Immature natural killer cell (primary cell): ENCODE measurements around the gene METTL21A. TPM values are rescaled to one million over a fixed set of nuclear protein-coding genes. Genes with fewer than 3 reads are reported as not detected.

ENCODE experiments used
- DNase-seq, 3 donors: peaks; one replicate each; pipeline ENCODE4 v3.0.0; 2022; ENCODE audit warnings: mixed read lengths in 1 of 3
- H3K27ac Mint-ChIP-seq, 6 donors: one replicate each; pipeline ENCODE4 v1.8.0; 2020; ENCODE audit warnings: mixed read lengths in 6 of 6, mild to moderate bottlenecking in 5 of 6, inconsistent platforms in 4 of 6, moderate library complexity in 3 of 6
- H3K27me3 Mint-ChIP-seq, 3 donors: one replicate each; pipeline ENCODE4 v1.8.0; 2020 to 2021; ENCODE audit warnings: low read depth in 3 of 3, mild to moderate bottlenecking in 3 of 3, mixed read lengths in 3 of 3, moderate library complexity in 3 of 3, inconsistent platforms in 1 of 3
- H3K36me3 Mint-ChIP-seq, 3 donors: one replicate each; pipeline ENCODE4 v1.8.0; 2020; ENCODE audit warnings: mixed read lengths in 3 of 3, inconsistent platforms in 2 of 3, mild to moderate bottlenecking in 2 of 3
- H3K4me1 Mint-ChIP-seq, 2 donors: one replicate each; pipeline ENCODE4 v1.8.0; 2020; ENCODE audit warnings: inconsistent platforms in 2 of 2, mild to moderate bottlenecking in 2 of 2, mixed read lengths in 2 of 2, moderate library complexity in 1 of 2
- H3K4me3 Mint-ChIP-seq, 5 donors: one replicate each; pipeline ENCODE4 v1.8.0; 2020; ENCODE audit warnings: mild to moderate bottlenecking in 5 of 5, mixed read lengths in 5 of 5, inconsistent platforms in 3 of 5, moderate library complexity in 3 of 5
- H3K9me3 Mint-ChIP-seq, 6 donors: one replicate each; pipeline ENCODE4 v1.8.0; 2020; ENCODE audit warnings: mild to moderate bottlenecking in 6 of 6, mixed read lengths in 6 of 6, inconsistent platforms in 4 of 6, moderate library complexity in 3 of 6
- polyA plus RNA-seq, 3 donors: library from polyadenylated mRNA; unstranded; fragments of 300-500 nt; fragmentation: Illumina TruSeq; gene quantifications; one replicate each; pipeline ENCODE4 v1.2.3, GENCODE V29; 2021

The METTL21A gene
- polyA plus RNA-seq, 3 donors from 2014 or later: 24.5 to 33.1 (median 24.6) TPM

DNA sequence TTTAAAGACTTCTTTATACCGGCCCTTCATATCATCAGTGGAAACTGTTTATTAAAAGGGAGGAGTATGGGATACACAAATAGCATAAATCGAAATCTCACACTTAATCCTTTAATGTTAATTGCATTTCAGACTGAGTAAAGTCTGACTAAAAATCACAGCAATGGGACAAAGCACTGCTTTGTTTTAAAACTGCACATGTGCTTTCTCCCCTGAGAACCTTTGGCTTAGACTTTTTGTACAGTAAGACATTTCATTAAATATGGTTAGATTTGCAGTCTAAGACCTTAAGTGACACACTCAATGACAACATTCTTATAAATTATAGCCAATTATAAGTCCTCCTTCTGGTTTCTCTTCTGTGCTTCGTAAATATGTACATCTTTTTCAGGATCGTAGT, 12.5 kb downstream of the METTL21A start:
- H3K27me3 Mint-ChIP-seq: peaks cover 2% of the 10 kb centered on the region in 3 donors
- peaks cover 13 to 26% (median 26%) of the 10 kb centered on the region in 3 donors for H3K36me3 Mint-ChIP-seq
- no peak overlapping the region for H3K27ac Mint-ChIP-seq
- H3K4me3 Mint-ChIP-seq: no peak overlapping the region
- H3K4me1 Mint-ChIP-seq: peaks cover 3 to 4% of the 10 kb centered on the region in 2 donors
- H3K9me3 Mint-ChIP-seq: no peaks in the 10 kb centered on the region
- no peak for DNase-seq

DNA sequence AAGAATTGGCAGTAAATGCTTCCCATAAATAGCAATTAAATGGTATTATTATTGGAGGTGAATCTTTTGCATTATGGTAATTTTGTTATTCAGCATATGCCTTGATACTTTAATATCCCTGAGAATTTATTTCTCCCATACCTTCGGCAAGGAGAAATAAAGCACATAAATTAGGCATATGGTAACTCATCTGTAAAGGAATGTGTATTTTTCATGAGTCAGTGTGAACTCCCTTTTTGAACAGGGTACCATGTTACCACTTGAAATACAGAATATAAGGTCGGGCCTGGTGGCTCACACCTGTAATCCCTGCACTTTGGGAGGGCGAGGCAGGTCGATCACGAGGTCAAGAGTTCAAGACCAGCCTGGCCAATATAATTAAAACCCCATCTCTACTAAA, 18.4 kb downstream of the METTL21A start:
- peaks cover 5 to 31% of the 10 kb centered on the region in 2 donors for H3K4me1 Mint-ChIP-seq
- peaks cover 0 to 8% (median 0%) of the 10 kb centered on the region in 3 donors for H3K36me3 Mint-ChIP-seq
- H3K27me3 Mint-ChIP-seq: peaks cover 0 to 2% (median 0%) of the 10 kb centered on the region in 3 donors
- H3K4me3 Mint-ChIP-seq: no peak overlapping the region
- no peaks in the 10 kb centered on the region for H3K9me3 Mint-ChIP-seq
- DNase-seq: no peak
- H3K27ac Mint-ChIP-seq: no peak overlapping the region

- no peak for DNase-seq
- Mint-ChIP-seq H3K4me3 (no peak overlapping the region), H3K4me1 (peaks cover 5 to 34% of the 10 kb centered on the region in 2 donors), H3K27ac (no peak overlapping the region), H3K36me3 (peaks cover 0 to 8% (median 0%) of the 10 kb centered on the region in 3 donors), H3K27me3 (peaks cover 0 to 2% (median 0%) of the 10 kb centered on the region in 3 donors), H3K9me3 (no peaks in the 10 kb centered on the region)
Observed at GRCh38 chr2:207606399-207606798, 18.8 kb downstream of the METTL21A start.

GRCh38 chr2:207603486-207603885, 21.7 kb downstream of the METTL21A start:
- Mint-ChIP-seq H3K36me3 (peaks cover 0 to 4% (median 0%) of the 10 kb centered on the region in 3 donors), H3K27me3 (no peaks in the 10 kb centered on the region), H3K4me3 (no peak overlapping the region), H3K27ac (peak overlapping the region in 4 of 6 donors; percentile 7 to 62 (median 33)), H3K9me3 (no peaks in the 10 kb centered on the region), H3K4me1 (peaks cover 5 to 41% of the 10 kb centered on the region in 2 donors)
- DNase-seq: no peak

- DNase-seq: no peak
- Mint-ChIP-seq H3K4me3 (no peak overlapping the region), H3K4me1 (peaks cover 5 to 45% of the 10 kb centered on the region in 2 donors), H3K9me3 (no peaks in the 10 kb centered on the region), H3K27me3 (no peaks in the 10 kb centered on the region), H3K27ac (peak overlapping the region in 1 of 6 donors; percentile 1), H3K36me3 (peaks cover 4 to 12% (median 10%) of the 10 kb centered on the region in 3 donors)
Observed at GRCh38 chr2:207601774-207602173, 23.4 kb downstream of the METTL21A start.

DNA sequence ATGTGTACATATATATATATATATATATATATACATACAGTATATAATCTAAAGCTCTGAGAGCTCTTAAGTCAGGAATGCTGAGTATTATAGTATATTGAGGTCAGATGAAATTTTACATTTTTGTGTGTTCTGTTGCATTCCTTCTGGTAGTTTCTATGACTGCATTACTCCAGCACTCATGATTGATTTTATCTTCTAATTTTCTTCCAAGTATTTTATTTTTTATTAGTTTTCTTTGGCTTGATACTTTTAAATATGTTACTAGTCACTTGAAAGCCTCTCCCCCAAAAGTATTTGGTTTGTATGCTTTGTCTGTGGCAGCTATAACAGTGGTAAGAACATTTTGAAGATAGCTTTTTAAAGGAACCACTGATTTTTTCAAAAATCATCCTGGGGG, 25.0 kb downstream of the METTL21A start:
- Mint-ChIP-seq H3K36me3 (peaks cover 4 to 14% (median 10%) of the 10 kb centered on the region in 3 donors), H3K27me3 (no peaks in the 10 kb centered on the region), H3K27ac (no peak overlapping the region), H3K4me1 (peaks cover 6 to 46% of the 10 kb centered on the region in 2 donors), H3K4me3 (no peak overlapping the region), H3K9me3 (no peaks in the 10 kb centered on the region)
- DNase-seq: no peak

- Mint-ChIP-seq H3K27ac (peak overlapping the region in 2 of 6 donors; percentile 8 to 9), H3K4me3 (no peak overlapping the region), H3K36me3 (peaks cover 5 to 16% (median 10%) of the 10 kb centered on the region in 3 donors), H3K27me3 (no peaks in the 10 kb centered on the region), H3K4me1 (peaks cover 6 to 51% of the 10 kb centered on the region in 2 donors), H3K9me3 (no peaks in the 10 kb centered on the region)
- no peak for DNase-seq
Observed at GRCh38 chr2:207599636-207600035, 25.6 kb downstream of the METTL21A start.

- Mint-ChIP-seq H3K27me3 (no peaks in the 10 kb centered on the region), H3K36me3 (peaks cover 22 to 40% (median 26%) of the 10 kb centered on the region in 3 donors), H3K27ac (no peak overlapping the region), H3K4me3 (no peak overlapping the region), H3K9me3 (peaks cover 0 to 8% (median 0%) of the 10 kb centered on the region in 6 donors), H3K4me1 (peaks cover 7 to 54% of the 10 kb centered on the region in 2 donors)
- no peak for DNase-seq
Observed at GRCh38 chr2:207594731-207595130, 30.5 kb downstream of the METTL21A start.

DNA sequence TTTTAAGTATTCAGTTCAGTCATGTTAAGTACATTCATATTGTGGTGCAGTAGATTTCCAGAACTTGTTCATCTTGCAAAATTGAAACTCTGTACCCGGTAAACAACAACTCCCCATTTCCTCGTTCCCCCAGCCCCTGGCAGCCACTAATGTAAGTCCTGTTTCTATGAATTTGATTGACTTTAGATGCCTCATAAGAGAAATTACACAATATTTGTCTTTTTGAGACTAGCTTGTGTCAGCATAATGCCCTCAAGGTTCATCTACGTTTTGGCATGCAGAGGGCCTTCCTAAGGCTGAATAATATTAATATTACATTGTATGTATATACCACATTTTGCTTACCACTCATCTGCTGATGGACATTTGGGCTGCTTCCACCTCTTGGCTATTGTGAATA, 30.9 kb downstream of the METTL21A start:
- peaks cover 0 to 8% (median 0%) of the 10 kb centered on the region in 6 donors for H3K9me3 Mint-ChIP-seq
- peaks cover 22 to 41% (median 26%) of the 10 kb centered on the region in 3 donors for H3K36me3 Mint-ChIP-seq
- H3K27me3 Mint-ChIP-seq: no peaks in the 10 kb centered on the region
- peaks cover 11 to 54% of the 10 kb centered on the region in 2 donors for H3K4me1 Mint-ChIP-seq
- H3K27ac Mint-ChIP-seq: peak overlapping the region in 3 of 6 donors; percentile 5 to 49 (median 13)
- DNase-seq: no peak
- H3K4me3 Mint-ChIP-seq: no peak overlapping the region

DNA sequence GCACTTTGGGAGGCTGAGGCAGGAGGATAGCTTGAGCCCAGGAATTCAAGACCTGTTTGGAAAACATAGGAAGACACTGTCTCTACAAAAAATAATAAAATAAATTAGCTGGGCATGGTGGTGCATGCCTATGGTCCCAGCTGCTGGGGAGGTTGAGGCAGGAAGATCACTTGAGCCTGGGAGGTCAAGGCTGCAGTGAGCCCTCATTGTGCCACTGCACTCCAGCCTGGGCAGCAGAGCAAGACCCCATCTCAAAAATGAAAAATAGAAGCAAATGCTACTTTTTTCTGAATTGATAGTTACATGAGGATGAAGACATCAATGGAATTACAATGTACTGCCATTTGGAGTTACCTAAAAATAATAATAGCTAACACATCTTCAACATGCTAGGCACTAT, 31.9 kb downstream of the METTL21A start:
- H3K4me1 Mint-ChIP-seq: peaks cover 15 to 62% of the 10 kb centered on the region in 2 donors
- H3K9me3 Mint-ChIP-seq: peaks cover 0 to 8% (median 0%) of the 10 kb centered on the region in 6 donors
- no peak overlapping the region for H3K4me3 Mint-ChIP-seq
- peak overlapping the region in 1 of 6 donors; percentile 15 for H3K27ac Mint-ChIP-seq
- no peaks in the 10 kb centered on the region for H3K27me3 Mint-ChIP-seq
- no peak for DNase-seq
- H3K36me3 Mint-ChIP-seq: peaks cover 23 to 46% (median 26%) of the 10 kb centered on the region in 3 donors

GRCh38 chr2:207589143-207589542, 36.1 kb downstream of the METTL21A start:
- Mint-ChIP-seq H3K4me1 (peaks cover 10 to 42% of the 10 kb centered on the region in 2 donors), H3K9me3 (peaks cover 0 to 8% (median 0%) of the 10 kb centered on the region in 6 donors), H3K27ac (peak overlapping the region in 5 of 6 donors; percentile 8 to 74 (median 34)), H3K4me3 (no peak overlapping the region), H3K36me3 (peaks cover 34 to 53% (median 36%) of the 10 kb centered on the region in 3 donors), H3K27me3 (no peaks in the 10 kb centered on the region)
- DNase-seq: no peak

DNA sequence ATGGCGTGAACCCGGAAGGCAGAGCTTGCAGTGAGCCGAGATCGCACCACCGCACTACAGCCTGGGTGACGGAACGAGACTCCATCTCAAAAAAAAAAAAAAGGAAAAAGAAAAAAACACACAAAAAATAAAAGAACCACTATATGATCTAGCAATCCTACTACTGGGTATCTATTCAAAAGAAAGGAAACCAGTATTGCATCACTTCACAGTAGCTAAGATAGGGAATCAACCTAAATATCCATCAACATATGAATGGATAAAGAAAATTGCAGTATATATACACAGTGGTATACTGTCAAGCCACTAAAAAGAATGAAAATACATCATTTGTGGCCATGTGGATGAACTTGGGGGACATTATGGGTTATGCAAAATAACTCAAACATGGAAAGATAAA, 37.9 kb downstream of the METTL21A start:
- no peak for DNase-seq
- Mint-ChIP-seq H3K4me1 (peaks cover 8 to 34% of the 10 kb centered on the region in 2 donors), H3K36me3 (peaks cover 27 to 44% (median 30%) of the 10 kb centered on the region in 3 donors), H3K9me3 (peaks cover 0 to under 1% (median 0%) of the 10 kb centered on the region in 6 donors), H3K27ac (peak overlapping the region in 3 of 6 donors; percentile 7 to 63 (median 19)), H3K27me3 (no peaks in the 10 kb centered on the region), H3K4me3 (no peak overlapping the region)

DNA sequence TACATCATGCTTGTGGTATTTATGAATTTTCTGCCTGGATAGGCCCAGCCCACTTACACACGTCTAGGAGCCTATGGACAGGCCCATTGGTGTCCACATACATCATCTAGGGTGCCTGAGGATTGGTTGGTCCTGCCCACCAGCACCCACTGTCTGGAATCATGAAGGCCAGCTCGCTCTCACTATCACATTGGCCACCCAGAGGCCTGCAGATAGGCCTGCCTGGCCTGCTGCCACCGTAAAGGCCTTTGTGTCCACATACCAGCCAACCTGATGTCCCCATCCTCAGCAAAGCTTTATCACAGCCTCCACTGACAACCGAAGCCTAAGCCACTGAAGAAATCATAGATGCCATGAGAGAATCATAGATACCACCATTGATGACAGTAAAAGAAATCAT, 40.2 kb downstream of the METTL21A start:
- peaks cover 8 to 28% of the 10 kb centered on the region in 2 donors for H3K4me1 Mint-ChIP-seq
- no peaks in the 10 kb centered on the region for H3K27me3 Mint-ChIP-seq
- DNase-seq: no peak
- H3K4me3 Mint-ChIP-seq: no peak overlapping the region
- peaks cover 23 to 41% (median 24%) of the 10 kb centered on the region in 3 donors for H3K36me3 Mint-ChIP-seq
- H3K27ac Mint-ChIP-seq: peak overlapping the region in 1 of 6 donors; percentile 8
- H3K9me3 Mint-ChIP-seq: no peaks in the 10 kb centered on the region

- Mint-ChIP-seq H3K36me3 (peaks cover 17 to 42% (median 33%) of the 10 kb centered on the region in 3 donors), H3K27me3 (no peaks in the 10 kb centered on the region), H3K9me3 (no peaks in the 10 kb centered on the region), H3K27ac (peak overlapping the region in 3 of 6 donors; percentile 7 to 24 (median 16)), H3K4me1 (peaks cover 2 to 18% of the 10 kb centered on the region in 2 donors), H3K4me3 (no peak overlapping the region)
- no peak for DNase-seq
Observed at GRCh38 chr2:207571370-207571769, 53.8 kb downstream of the METTL21A start.

- no peak for DNase-seq
- H3K36me3 Mint-ChIP-seq: peaks cover 10 to 35% (median 16%) of the 10 kb centered on the region in 3 donors
- peak overlapping the region in 4 of 6 donors; percentile 34 to 65 (median 36) for H3K27ac Mint-ChIP-seq
- H3K4me3 Mint-ChIP-seq: no peak overlapping the region
- no peaks in the 10 kb centered on the region for H3K27me3 Mint-ChIP-seq
- H3K4me1 Mint-ChIP-seq: peaks cover 0 to 14% of the 10 kb centered on the region in 2 donors
- H3K9me3 Mint-ChIP-seq: no peaks in the 10 kb centered on the region
Observed at GRCh38 chr2:207567671-207568070, 57.5 kb downstream of the METTL21A start.
